AG09319 (cell line): Measurements from ENCODE around the gene VAC14.

Source experiments
- DNase-seq: peaks from one replicate; pipeline ENCODE4 v3.0.0-alpha.2; 2010; ENCODE audit warnings: low read depth; ENCODE audit errors: extremely low read depth
- CTCF ChIP-seq: IDR thresholded peaks from 2 replicates; pipeline ENCODE4 v1.5.1; 2011; ENCODE audit warnings: low read depth, mild to moderate bottlenecking, inconsistent platforms, low read length, moderate library complexity

VAC14 gene

GRCh38 chr16:70804153-70804733 is 3.3 kb upstream of the VAC14 start:
- no peak for TF ChIP-seq CTCF
- DNase-seq = no peak

GRCh38 chr16:70803319-70803718 is 2.4 kb upstream of the VAC14 start:
- no peak for TF ChIP-seq CTCF
- DNase-seq = no peak

- TF ChIP-seq CTCF = no peak
- DNase-seq = no peak
Measured at GRCh38 chr16:70801611-70802010, 653 bp upstream of the VAC14 start.

GRCh38 chr16:70800311-70800710 is 647 bp downstream of the VAC14 start:
- no peak for DNase-seq
- TF ChIP-seq CTCF = no peak

- TF ChIP-seq CTCF = no peak
- DNase-seq = no peak
Measured at GRCh38 chr16:70796301-70796700, 4.7 kb downstream of the VAC14 start.

GRCh38 chr16:70795296-70795912 is 5.6 kb downstream of the VAC14 start:
- TF ChIP-seq CTCF = no peak
- no peak for DNase-seq

- no peak for DNase-seq
- no peak for TF ChIP-seq CTCF
Measured at GRCh38 chr16:70793851-70794502, 7.0 kb downstream of the VAC14 start.
